GM21381 (cell line): ENCODE data around the gene KNDC1.
"Not testable (repeated sequence)": the region's sequence is repeated elsewhere in the genome, so short reads cannot be mapped to it uniquely, and the experiment has no call there.

Source experiments
- ATAC-seq: cut with Tn5 transposase; IDR thresholded peaks from one replicate; pipeline ENCODE4 v1.9.1; 2021; ENCODE audit warnings: mild to moderate bottlenecking, moderate library complexity; ENCODE audit not compliant: unreplicated experiment

Gene KNDC1

DNA sequence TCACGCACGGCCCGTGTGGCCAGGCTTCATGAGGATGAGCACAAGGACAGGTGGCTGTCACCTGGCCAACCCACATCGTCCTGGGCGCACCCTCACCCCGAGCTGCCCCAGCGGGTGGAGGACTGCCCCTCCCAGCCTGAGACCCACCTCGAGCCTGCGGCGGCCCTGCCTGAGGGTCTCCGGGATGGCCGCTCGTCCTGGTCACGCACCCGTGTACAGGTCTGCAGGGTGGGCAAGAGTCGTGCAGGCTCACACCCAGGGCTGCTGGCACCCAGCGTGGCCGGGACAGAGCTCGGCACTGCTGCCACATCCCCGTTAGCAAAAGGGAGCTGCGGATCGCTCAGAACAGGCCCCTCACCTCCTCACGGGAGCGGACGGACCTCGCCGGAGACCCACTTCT is 55.6 kb downstream of the KNDC1 start:
- no peak for ATAC-seq

- ATAC-seq = no peak
Measured at GRCh38 chr10:133216776-133217175, 56.8 kb downstream of the KNDC1 start.

- no peak for ATAC-seq
Measured at GRCh38 chr10:133217800-133218589, 58.0 kb downstream of the KNDC1 start.

DNA sequence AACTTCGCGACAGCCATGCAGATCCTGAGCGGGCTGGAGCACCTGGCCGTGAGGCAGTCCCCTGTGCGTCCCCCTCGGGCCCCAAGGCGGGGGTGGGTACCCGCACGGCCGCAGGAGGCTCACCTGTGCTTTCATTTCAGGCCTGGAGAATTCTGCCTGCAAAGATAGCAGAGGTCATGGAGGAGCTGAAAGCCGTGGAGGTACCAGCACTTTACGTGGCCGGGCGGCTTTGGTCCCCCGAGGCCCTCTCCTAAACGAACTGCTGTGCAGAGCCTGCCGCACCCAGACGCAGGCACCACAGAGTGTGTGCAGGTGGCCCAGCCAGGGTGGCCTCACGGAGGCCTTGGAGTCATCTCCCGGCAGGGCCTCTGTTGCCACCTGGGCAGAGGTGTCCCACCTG is 58.9 kb downstream of the KNDC1 start:
- no peak for ATAC-seq

GRCh38 chr10:133219782-133220181 is 59.8 kb downstream of the KNDC1 start:
- ATAC-seq = no peak

- ATAC-seq = no peak
Measured at GRCh38 chr10:133221331-133221730, 61.3 kb downstream of the KNDC1 start.

- ATAC-seq = not testable (repeated sequence)
Measured at GRCh38 chr10:133221756-133222155, 61.7 kb downstream of the KNDC1 start.

DNA sequence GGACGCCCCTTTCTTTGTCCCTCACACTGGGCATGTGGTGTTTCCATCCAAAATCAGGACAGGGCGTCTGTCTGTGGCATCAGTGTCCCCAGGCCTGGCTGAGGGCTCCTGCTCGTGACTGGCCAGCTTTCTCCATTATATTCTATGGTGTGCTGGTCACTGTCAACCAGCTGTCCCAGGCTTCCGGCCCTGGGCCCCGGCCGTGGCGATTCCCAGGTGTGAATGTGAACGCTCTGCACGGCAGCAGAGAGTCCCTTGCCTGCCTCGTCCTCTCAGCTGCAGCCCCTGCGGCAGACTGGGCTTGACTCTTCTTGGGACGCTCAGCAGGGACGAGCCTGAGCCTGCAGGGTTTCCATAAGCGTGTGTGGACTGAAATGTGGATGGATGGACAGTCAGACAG is 64.1 kb downstream of the KNDC1 start:
- ATAC-seq = no peak

DNA sequence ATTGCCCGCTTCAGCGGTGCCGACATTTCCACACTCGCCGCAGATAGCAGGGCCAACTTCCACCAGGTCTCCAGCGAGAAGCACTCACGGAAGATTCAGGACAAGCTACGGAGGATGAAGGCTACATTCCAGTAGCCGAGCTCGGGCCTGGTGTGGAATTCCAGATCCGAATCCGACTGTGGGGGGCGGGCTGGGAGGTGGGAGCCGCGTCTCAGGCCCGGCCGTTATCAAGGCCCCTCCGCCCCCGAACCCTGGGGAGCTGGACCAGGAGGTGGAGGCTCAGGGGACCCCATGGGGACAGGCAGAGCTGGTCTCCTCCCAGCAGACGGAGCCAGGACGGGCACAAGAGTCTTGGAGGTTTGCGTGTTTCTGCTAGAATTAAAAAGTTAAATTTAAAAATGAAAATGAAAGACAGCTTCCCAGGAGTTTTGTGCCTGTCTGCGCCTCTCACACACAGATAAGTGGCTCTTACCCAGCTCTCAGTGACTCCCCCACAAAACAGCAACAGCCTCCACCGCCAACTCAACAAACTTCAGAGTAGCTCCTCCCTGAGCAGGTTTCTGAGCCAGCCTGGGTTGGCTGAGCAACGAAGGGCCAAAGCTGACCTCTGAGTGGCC is 64.8 kb downstream of the KNDC1 start:
- no peak for ATAC-seq

GRCh38 chr10:133225707-133226191 is 65.7 kb downstream of the KNDC1 start:
- no peak for ATAC-seq

GRCh38 chr10:133226251-133226808 is 66.3 kb downstream of the KNDC1 start:
- ATAC-seq = no peak

- no peak for ATAC-seq
Measured at GRCh38 chr10:133227256-133227655, 67.2 kb downstream of the KNDC1 start.

DNA sequence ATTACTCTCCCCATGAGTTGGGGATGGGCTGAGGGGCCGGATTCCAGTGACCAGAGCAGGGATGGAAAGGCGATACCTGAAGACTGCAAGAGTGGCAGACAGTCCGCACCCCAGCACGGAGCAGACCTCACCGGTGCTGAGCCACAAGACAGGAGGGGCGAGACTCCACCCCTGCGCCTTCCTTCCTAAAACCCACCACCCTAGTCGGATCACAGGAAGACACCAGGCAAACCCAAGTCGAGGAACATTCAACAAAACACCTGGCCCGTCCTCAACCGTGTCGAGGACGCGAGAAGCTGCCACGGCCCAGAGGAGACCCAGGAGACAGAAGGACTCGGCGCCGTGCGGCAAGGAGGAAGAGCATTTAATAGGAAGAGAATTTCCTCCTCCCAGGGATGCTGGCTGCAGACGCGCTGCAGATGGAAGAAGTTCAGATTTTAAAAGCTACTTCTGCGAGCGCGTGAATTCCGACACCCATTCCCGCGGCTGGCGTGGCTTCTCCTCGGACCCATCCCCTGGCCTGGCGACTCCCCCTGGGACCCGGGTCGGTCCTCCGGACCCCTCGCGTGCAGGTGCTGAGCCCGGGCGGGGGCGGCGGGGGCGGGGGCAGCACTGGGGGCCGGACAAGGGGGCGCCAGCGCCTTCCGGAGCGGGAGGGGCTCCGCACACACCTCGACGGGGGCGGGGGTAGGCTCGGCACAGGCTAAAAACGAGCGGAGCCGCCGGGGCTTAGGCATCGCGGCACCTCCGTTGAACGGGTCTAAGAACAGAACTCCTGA is 69.4 kb downstream of the KNDC1 start:
- ATAC-seq = no peak

GRCh38 chr10:133230044-133230361 is 70.0 kb downstream of the KNDC1 start, which contains the start of gene UTF1:
TSS of gene UTF1 (plus strand) at chr10:133230217. CDS start at chr10:133230289, 72 bp downstream.
- no peak for ATAC-seq

GRCh38 chr10:133230387-133231195 is 70.6 kb downstream of the KNDC1 start:
- ATAC-seq = no peak

GRCh38 chr10:133231244-133231945 is 71.4 kb downstream of the KNDC1 start:
- ATAC-seq = no peak

DNA sequence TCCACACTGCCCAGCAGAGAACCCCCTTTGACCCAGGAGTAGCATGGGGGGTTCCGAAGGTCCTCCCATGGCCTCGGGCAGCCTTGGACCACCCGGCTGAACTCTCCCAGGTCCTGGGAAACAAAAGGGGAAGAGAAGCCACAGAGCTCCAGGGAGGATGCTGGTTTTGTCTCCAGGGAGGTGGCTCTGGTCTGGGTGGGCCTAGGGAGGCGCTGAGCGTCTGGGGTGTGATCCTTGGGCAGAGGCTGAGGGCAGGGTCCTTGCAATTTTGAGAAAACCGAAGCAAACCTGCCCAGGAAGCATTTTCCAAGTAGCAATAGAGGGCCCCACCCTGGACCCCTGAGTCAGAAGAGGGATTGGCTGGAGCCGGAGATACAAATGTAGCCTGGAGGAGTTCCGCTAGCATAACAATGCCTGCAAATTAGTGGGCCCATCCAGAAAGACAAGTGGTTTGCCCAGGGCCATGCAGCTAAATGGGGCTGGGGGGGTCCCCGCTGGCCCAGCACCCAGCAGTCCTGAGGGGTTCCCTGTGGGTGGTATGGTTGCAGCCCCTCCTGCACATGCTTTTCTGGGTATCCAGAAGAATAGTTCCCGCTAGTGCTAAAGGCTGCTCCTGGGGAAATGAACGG is 72.0 kb downstream of the KNDC1 start:
- ATAC-seq = no peak

DNA sequence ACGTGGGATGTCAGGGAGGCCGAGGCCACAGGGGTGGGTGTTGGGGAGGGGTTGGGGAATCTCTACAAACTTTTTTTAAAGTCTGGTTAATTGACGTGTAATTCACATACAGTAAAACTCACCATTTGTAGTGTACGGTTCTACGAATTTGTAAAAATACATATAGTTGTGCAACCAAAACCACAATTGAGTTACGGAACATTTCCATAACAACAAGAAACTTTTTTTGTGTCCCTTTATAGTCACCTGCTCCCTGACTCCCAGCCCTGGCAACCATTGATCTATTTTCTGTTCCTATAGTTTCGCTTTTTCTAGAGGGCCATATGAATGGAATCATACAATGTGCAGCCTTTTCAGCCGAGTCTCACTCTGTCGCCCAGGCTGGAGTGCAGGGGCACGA is 74.8 kb downstream of the KNDC1 start:
- not testable (repeated sequence) for ATAC-seq

- ATAC-seq = no peak
Measured at GRCh38 chr10:133235265-133235855, 75.3 kb downstream of the KNDC1 start.
